GM12872 (cell line): ENCODE measurements around the gene KCNK5.

Experiments
- TF ChIP-seq, protein P1 (sequence below): IDR thresholded peaks from 3 replicates; pipeline ENCODE4 v1.5.1; 2011; ENCODE audit warnings: low read depth, mild to moderate bottlenecking, low read length, moderate library complexity; ENCODE audit not compliant: insufficient read depth

Gene KCNK5

GRCh38 chr6:39214846-39215639 is 14.2 kb downstream of the KCNK5 start:
- TF ChIP-seq, protein P1, sequence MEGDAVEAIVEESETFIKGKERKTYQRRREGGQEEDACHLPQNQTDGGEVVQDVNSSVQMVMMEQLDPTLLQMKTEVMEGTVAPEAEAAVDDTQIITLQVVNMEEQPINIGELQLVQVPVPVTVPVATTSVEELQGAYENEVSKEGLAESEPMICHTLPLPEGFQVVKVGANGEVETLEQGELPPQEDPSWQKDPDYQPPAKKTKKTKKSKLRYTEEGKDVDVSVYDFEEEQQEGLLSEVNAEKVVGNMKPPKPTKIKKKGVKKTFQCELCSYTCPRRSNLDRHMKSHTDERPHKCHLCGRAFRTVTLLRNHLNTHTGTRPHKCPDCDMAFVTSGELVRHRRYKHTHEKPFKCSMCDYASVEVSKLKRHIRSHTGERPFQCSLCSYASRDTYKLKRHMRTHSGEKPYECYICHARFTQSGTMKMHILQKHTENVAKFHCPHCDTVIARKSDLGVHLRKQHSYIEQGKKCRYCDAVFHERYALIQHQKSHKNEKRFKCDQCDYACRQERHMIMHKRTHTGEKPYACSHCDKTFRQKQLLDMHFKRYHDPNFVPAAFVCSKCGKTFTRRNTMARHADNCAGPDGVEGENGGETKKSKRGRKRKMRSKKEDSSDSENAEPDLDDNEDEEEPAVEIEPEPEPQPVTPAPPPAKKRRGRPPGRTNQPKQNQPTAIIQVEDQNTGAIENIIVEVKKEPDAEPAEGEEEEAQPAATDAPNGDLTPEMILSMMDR: no peak

DNA sequence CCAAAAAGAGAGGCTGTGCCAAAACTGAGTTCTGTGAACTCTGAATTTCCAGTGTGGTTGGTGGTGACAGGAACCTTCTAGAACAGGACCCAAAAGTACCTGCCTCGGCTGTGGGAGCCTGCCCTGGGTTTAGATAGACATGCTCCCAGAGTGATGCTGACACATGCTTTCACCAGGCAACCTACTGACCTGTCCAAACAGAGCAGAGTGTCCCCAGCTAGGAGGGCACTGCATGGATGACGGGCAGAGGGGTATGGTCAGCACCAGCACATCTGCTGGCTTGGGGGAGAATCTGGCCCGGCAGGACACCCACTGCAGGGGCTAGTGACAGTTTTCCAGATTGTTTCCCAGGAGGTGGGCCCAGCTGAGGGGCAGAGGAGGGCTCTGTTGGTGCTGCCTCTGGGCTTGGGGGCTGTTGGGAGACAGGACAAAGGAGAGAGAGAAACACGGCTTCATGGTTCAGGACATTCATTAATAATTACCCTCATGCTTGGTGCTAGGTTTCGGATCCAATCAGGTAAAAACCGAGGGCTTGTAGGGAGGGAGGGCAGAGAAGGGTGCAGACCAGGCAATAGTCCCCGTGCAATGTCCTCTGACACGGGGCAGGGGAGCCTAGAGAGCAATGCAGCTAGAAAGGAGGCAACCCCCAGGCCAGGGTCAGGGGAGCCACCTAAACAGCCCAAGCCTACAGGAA is 15.0 kb downstream of the KCNK5 start:
- TF ChIP-seq, protein P1: no peak

- TF ChIP-seq, protein P1: no peak
Measured at GRCh38 chr6:39213195-39213920, 15.9 kb downstream of the KCNK5 start.

GRCh38 chr6:39211183-39211582 is 18.1 kb downstream of the KCNK5 start:
- TF ChIP-seq, protein P1: no peak

DNA sequence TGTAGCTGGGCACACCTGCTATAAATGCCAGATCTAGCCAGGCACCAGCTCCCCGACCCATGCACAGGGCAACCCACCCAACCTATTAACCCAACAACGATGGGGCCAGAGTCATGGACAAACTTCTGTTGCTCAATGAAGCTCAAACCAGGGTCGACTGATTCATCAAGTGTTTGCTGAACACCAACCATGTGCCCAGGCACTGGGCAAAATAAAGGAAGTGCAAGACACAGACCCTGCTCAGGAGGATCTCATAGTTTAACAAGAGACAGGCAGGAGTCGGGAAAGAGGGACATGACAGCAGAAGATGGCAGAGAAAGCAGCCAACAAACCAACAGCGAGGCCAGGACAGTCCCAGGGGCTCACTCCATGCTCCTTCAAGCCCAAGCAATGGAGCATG is 18.8 kb downstream of the KCNK5 start:
- TF ChIP-seq, protein P1: no peak

DNA sequence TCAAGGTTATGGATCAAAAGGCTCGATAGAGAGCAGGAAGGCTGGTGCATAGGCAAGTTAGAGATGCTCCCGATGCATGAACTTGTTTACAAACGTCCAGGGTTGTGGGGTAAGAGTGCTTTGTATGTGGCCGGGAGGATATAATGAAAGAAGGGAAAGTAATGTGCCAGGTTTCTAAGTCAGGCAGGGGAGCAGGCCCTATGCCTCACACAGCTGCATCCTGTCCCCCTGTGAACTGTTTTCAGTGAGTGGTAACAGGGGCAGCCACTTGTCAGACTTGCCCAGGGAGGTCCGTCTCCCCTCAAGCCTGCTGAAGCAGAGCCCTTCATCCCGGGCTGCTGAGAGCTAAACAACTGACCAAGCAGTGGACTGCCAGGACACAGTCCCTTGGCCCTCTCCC is 19.4 kb downstream of the KCNK5 start:
- TF ChIP-seq, protein P1: no peak

DNA sequence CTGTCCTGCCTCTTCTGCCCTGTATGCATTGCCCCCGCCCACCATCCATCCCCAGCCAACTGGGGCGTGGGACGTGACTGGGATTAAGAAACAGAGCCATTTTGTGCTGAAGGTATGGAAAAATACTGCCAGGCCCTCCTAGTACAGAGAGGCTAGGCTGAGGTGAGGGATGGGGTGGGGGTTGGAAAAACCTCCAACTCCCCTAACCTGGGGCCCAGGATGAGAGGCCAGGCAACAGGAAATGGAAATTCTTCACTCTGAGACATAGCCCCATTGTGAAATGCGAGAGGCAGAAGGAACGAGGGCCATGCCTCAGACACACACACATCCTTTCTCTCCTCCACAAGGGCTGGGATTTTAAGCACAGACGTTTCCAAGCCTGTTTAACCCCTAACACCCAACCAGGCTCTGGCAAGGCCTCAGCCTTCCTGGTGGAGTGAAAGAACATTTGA is 19.9 kb downstream of the KCNK5 start:
- TF ChIP-seq, protein P1: no peak
